OCI-LY3 (cell line): ENCODE measurements around the gene GID4.

Source experiments
- CTCF ChIP-seq: fragments of 200-600, 300-600 bp; sonication (generic); IDR thresholded peaks from 2 replicates; pipeline ENCODE4 v1.5.1; 2014; ENCODE audit warnings: antibody characterized with exemption, low read length, low read depth
- EZH2phosphoT487 ChIP-seq: fragments of 200-600 bp; shearing (Covaris generic); IDR thresholded peaks from 2 replicates; pipeline ENCODE4 v1.6.1; 2018; ENCODE audit warnings: antibody characterized with exemption, mixed run types, low read depth

GRCh38 chr17:17989618-17990017 is 49.6 kb upstream of the GID4 start:
- TF ChIP-seq CTCF (no peak), EZH2phosphoT487 (no peak)
